CD8-positive, alpha-beta memory T cell (primary cell): ENCODE measurements around the gene PSPH. TPM values are rescaled to one million over a fixed set of nuclear protein-coding genes. Genes with fewer than 3 reads are reported as not detected.

Source experiments
- CTCF ChIA-PET: fragments of 350-600 bp; sonication (Branson Sonifier 250); formaldehyde crosslinking; loops from one replicate; lab custom pipeline; 2021; ENCODE audit warnings: antibody characterized with exemption; lab: Charles Lee
- POLR2A ChIA-PET: fragments of 350-600 bp; sonication (Branson Sonifier 250); formaldehyde crosslinking; loops from one replicate; lab custom pipeline; 2021; ENCODE audit warnings: antibody characterized with exemption; lab: Charles Lee
- DNase-seq, 5 donors: peaks; one replicate each; pipeline versions ENCODE4 v3.0.0 to v3.0.0-alpha.2; 2020 to 2022; ENCODE audit warnings: mixed read lengths in 1 of 5
- H3K27ac ChIP-seq: one replicate; pipeline ENCODE4 v1.7.0; 2013; ENCODE audit warnings: low read depth, mild to moderate bottlenecking, low read length, moderate library complexity
- H3K27me3 ChIP-seq: 2 replicates; pipeline ENCODE4 v1.7.0; 2013; ENCODE audit warnings: low read length, mild to moderate bottlenecking; ENCODE audit not compliant: insufficient read depth, poor library complexity, severe bottlenecking
- H3K36me3 ChIP-seq: 2 replicates; pipeline ENCODE4 v1.7.0; 2013; ENCODE audit warnings: mild to moderate bottlenecking, low read length, moderate library complexity; ENCODE audit not compliant: insufficient read depth
- H3K4me1 ChIP-seq: 2 replicates; pipeline ENCODE4 v1.7.0; 2013; ENCODE audit warnings: mild to moderate bottlenecking, low read length, moderate library complexity; ENCODE audit not compliant: insufficient read depth
- H3K4me3 ChIP-seq: 2 replicates; pipeline ENCODE4 v1.7.0; 2013; ENCODE audit warnings: mild to moderate bottlenecking, low read length
- H3K9me3 ChIP-seq: 2 replicates; pipeline ENCODE4 v1.7.0; 2013; ENCODE audit warnings: mild to moderate bottlenecking, low read length
- H3K27ac Mint-ChIP-seq, 8 donors: one replicate each; pipeline ENCODE4 v1.8.0; 2020 to 2021; ENCODE audit warnings: mixed read lengths in 8 of 8, mild to moderate bottlenecking in 6 of 8, inconsistent platforms in 3 of 8, moderate library complexity in 3 of 8
- H3K27me3 Mint-ChIP-seq, 2 donors: one replicate each; pipeline ENCODE4 v1.8.0; 2020 to 2021; ENCODE audit warnings: mixed read lengths in 2 of 2, mild to moderate bottlenecking in 1 of 2, moderate library complexity in 1 of 2
- H3K36me3 Mint-ChIP-seq, 3 donors: one replicate each; pipeline ENCODE4 v1.8.0; 2020 to 2021; ENCODE audit warnings: mixed read lengths in 3 of 3, inconsistent platforms in 1 of 3, mild to moderate bottlenecking in 1 of 3
- H3K4me1 Mint-ChIP-seq, 3 donors: one replicate each; pipeline ENCODE4 v1.8.0; 2020 to 2021; ENCODE audit warnings: mixed read lengths in 3 of 3, inconsistent platforms in 1 of 3, mild to moderate bottlenecking in 1 of 3
- H3K4me3 Mint-ChIP-seq, 7 donors: one replicate each; pipeline ENCODE4 v1.8.0; 2020 to 2021; ENCODE audit warnings: mixed read lengths in 7 of 7, mild to moderate bottlenecking in 6 of 7, moderate library complexity in 4 of 7, inconsistent platforms in 2 of 7
- H3K9me3 Mint-ChIP-seq, 5 donors: one replicate each; pipeline ENCODE4 v1.8.0; 2020 to 2022; ENCODE audit warnings: mixed read lengths in 5 of 5, mild to moderate bottlenecking in 3 of 5, moderate library complexity in 2 of 5, inconsistent platforms in 1 of 5
- polyA plus RNA-seq: library from polyadenylated mRNA; unstranded; fragments of 300-500 nt; fragmentation: Illumina TruSeq; gene quantifications from one replicate; pipeline ENCODE4 v1.2.3, GENCODE V29; 2021
- total RNA-seq, 2 experiments: library from RNA; stranded (reverse); gene quantifications; one replicate each; pipeline ENCODE4 v1.2.3, GENCODE V29; 2021

Gene PSPH
- total and polyA plus RNA-seq, 3 experiments from 2014 or later = 3.9 to 26.7 (median 26.7) TPM

GRCh38 chr7:55965805-55966421, 85.3 kb downstream of the PSPH start:
- no peaks in the 10 kb centered on the region for H3K36me3 ChIP-seq
- DNase-seq = no peak
- peaks cover 36 to 65% (median 60%) of the 10 kb centered on the region in 3 donors for H3K4me1 Mint-ChIP-seq
- H3K4me3 Mint-ChIP-seq = peak overlapping the region; percentile 29 to 89 (median 72)
- no peaks in the 10 kb centered on the region for H3K27me3 ChIP-seq
- no peak overlapping the region for H3K4me3 ChIP-seq
- H3K4me1 ChIP-seq = peaks cover 10% of the 10 kb centered on the region
- POLR2A ChIA-PET = interaction anchor here (0.6 kb wide), 1 partner anchor 98 kb away, joined by 3 read pairs; the partner anchor contains the start of gene SUMF2
- peaks cover 3 to 16% (median 7%) of the 10 kb centered on the region in 3 donors for H3K36me3 Mint-ChIP-seq
- H3K9me3 ChIP-seq = no peaks in the 10 kb centered on the region
- H3K27ac Mint-ChIP-seq = peak overlapping the region in 7 of 8 donors; percentile 69 to 93 (median 83)
- H3K27ac ChIP-seq = no peak overlapping the region
- H3K9me3 Mint-ChIP-seq = no peaks in the 10 kb centered on the region
- no peaks in the 10 kb centered on the region for H3K27me3 Mint-ChIP-seq
- CTCF ChIA-PET = interaction anchor here (1.0 to 1.6 kb wide), 2 partner anchors 13 to 320 kb away, joined by 3 to 6 read pairs; no protein-coding TSS in a partner anchor

GRCh38 chr7:55965100-55965470, 86.2 kb downstream of the PSPH start:
- Mint-ChIP-seq H3K4me3 (peak overlapping the region; percentile 75 to 92 (median 85)), H3K27ac (peak overlapping the region; percentile 69 to 96 (median 92)), H3K36me3 (peaks cover 0 to 13% (median 4%) of the 10 kb centered on the region in 3 donors), H3K9me3 (no peaks in the 10 kb centered on the region), H3K27me3 (no peaks in the 10 kb centered on the region), H3K4me1 (peaks cover 31 to 58% (median 54%) of the 10 kb centered on the region in 3 donors)
- ChIA-PET POLR2A (interaction anchor here (0.5 to 1.4 kb wide), 4 partner anchors 110 to 599 kb away, joined by 3 to 6 read pairs (median 4); partner anchors contain the start of gene CHCHD2), CTCF (interaction anchor here (0.7 to 2.1 kb wide), 11 partner anchors 11 to 592 kb away, joined by 3 to 10 read pairs (median 4); partner anchors contain the start of gene MRPS17)
- Histone ChIP-seq H3K27me3 (no peaks in the 10 kb centered on the region), H3K4me1 (peaks cover 10% of the 10 kb centered on the region), H3K9me3 (no peaks in the 10 kb centered on the region), H3K4me3 (peak overlapping the region; percentile 61), H3K27ac (peak overlapping the region; percentile 81), H3K36me3 (no peaks in the 10 kb centered on the region)
- DNase-seq = no peak

- peak within 1 kb of the TSS; percentile 81 to 92 (median 85) for H3K4me3 Mint-ChIP-seq
- H3K9me3 Mint-ChIP-seq = no peaks in the 10 kb centered on the region
- peaks cover 28 to 52% (median 50%) of the 10 kb centered on the region in 3 donors for H3K4me1 Mint-ChIP-seq
- peak; percentile 49 to 68 (median 63) for DNase-seq
- H3K36me3 Mint-ChIP-seq = peaks cover 0 to 10% (median 1%) of the 10 kb centered on the region in 3 donors
- peak within 1 kb of the TSS; percentile 69 to 96 (median 92) for H3K27ac Mint-ChIP-seq
- peak within 1 kb of the TSS; percentile 81 for H3K27ac ChIP-seq
- H3K27me3 Mint-ChIP-seq = no peaks in the 10 kb centered on the region
- H3K36me3 ChIP-seq = no peaks in the 10 kb centered on the region
- ChIA-PET POLR2A (interaction anchor here (0.6 to 1.4 kb wide), 4 partner anchors 13 to 599 kb away, joined by 3 to 6 read pairs (median 4); partner anchors contain the start of genes CHCHD2 and MRPS17), CTCF (interaction anchor here (0.6 to 2.1 kb wide), 17 partner anchors 9 to 591 kb away, joined by 3 to 10 read pairs (median 3); partner anchors contain the start of gene MRPS17)
- no peaks in the 10 kb centered on the region for H3K27me3 ChIP-seq
- H3K4me3 ChIP-seq = peak within 1 kb of the TSS; percentile 63
- no peaks in the 10 kb centered on the region for H3K9me3 ChIP-seq
- H3K4me1 ChIP-seq = peaks cover 10% of the 10 kb centered on the region
These were observed 86.8 kb downstream of the PSPH start, which contains the start of gene NIPSNAP2 for GRCh38 chr7:55964261-55965099. NIPSNAP2 (plus strand) TSS chr7:55964585; CDS start chr7:55964610, 25 bp downstream.

- peak overlapping the region; percentile 63 for H3K4me3 ChIP-seq
These were observed 87.6 kb downstream of the PSPH start for GRCh38 chr7:55963584-55964168.

GRCh38 chr7:55962014-55962413, 89.2 kb downstream of the PSPH start:
- no peaks in the 10 kb centered on the region for H3K27me3 ChIP-seq
- Mint-ChIP-seq H3K9me3 (no peaks in the 10 kb centered on the region), H3K4me1 (peaks cover 17 to 35% (median 34%) of the 10 kb centered on the region in 3 donors), H3K4me3 (peak overlapping the region in 5 of 7 donors; percentile 24 to 78 (median 58)), H3K27me3 (no peaks in the 10 kb centered on the region), H3K27ac (peak overlapping the region in 4 of 8 donors; percentile 22 to 71 (median 50)), H3K36me3 (peaks cover 1 to 6% (median 5%) of the 10 kb centered on the region in 3 donors)
- no peaks in the 10 kb centered on the region for H3K36me3 ChIP-seq
- no peak overlapping the region for H3K4me3 ChIP-seq
- H3K9me3 ChIP-seq = no peaks in the 10 kb centered on the region
- ChIA-PET POLR2A (no interaction called here), CTCF (interaction anchor here (1.5 kb wide), 1 partner anchor 320 kb away, joined by 5 read pairs; no protein-coding TSS in a partner anchor)
- H3K4me1 ChIP-seq = peaks cover 10% of the 10 kb centered on the region
- H3K27ac ChIP-seq = no peak overlapping the region
- no peak for DNase-seq

More at GRCh38 chr7:55963584-55964168, 87.6 kb downstream of the PSPH start:
- no peaks in the 10 kb centered on the region for H3K36me3 ChIP-seq
- no peak for DNase-seq
- H3K9me3 ChIP-seq = no peaks in the 10 kb centered on the region
- peak overlapping the region; percentile 71 to 90 (median 78) for H3K4me3 Mint-ChIP-seq
- POLR2A ChIA-PET = interaction anchor here (1.0 to 1.4 kb wide), 2 partner anchors 12 to 111 kb away, joined by 3 to 4 read pairs; partner anchors contain the start of gene MRPS17
- peak overlapping the region; percentile 64 for H3K27ac ChIP-seq
- H3K36me3 Mint-ChIP-seq = peaks cover 0 to 5% (median 1%) of the 10 kb centered on the region in 3 donors
- peaks cover 10% of the 10 kb centered on the region for H3K4me1 ChIP-seq
- H3K27me3 Mint-ChIP-seq = no peaks in the 10 kb centered on the region
- CTCF ChIA-PET = interaction anchor here (0.6 to 2.1 kb wide), 11 partner anchors 9 to 590 kb away, joined by 3 to 10 read pairs (median 3); no protein-coding TSS in a partner anchor
- H3K4me1 Mint-ChIP-seq = peaks cover 22 to 44% (median 42%) of the 10 kb centered on the region in 3 donors
- H3K9me3 Mint-ChIP-seq = no peaks in the 10 kb centered on the region
- H3K27me3 ChIP-seq = no peaks in the 10 kb centered on the region
- H3K27ac Mint-ChIP-seq = peak overlapping the region; percentile 33 to 92 (median 82)

Other genes with a start within 250 kb of the PSPH start
- gene SEPTIN14, start 188.7 kb downstream of the PSPH start, total RNA-seq = not detected
- not detected for gene SEPTIN14, start 188.7 kb downstream of the PSPH start, polyA plus RNA-seq
- 1 to 10 TPM; 1.4 TPM for gene ZNF713, start 164.0 kb downstream of the PSPH start, total RNA-seq
- gene ZNF713, start 164.0 kb downstream of the PSPH start, polyA plus RNA-seq = 0.69 TPM
- gene MRPS17, start 99.6 kb downstream of the PSPH start, total RNA-seq = 10 to 100 TPM; 34.3 to 35.5 TPM
- gene MRPS17, start 99.6 kb downstream of the PSPH start, polyA plus RNA-seq = 19.0 TPM
- gene NIPSNAP2, start 86.9 kb downstream of the PSPH start, total RNA-seq = 10 to 100 TPM; 42.2 to 46.5 TPM
- gene NIPSNAP2, start 86.9 kb downstream of the PSPH start, polyA plus RNA-seq = 36.4 TPM
- gene CCT6A, start 321 bp upstream of the PSPH start, total RNA-seq = 100 to 1,000 TPM; 348 to 361 TPM
- 93.3 TPM for gene CCT6A, start 321 bp upstream of the PSPH start, polyA plus RNA-seq
- 100 to 1,000 TPM; 140 TPM for gene SUMF2, start 12.8 kb upstream of the PSPH start, total RNA-seq
- gene SUMF2, start 12.8 kb upstream of the PSPH start, polyA plus RNA-seq = 151 TPM
- 1 to 10 TPM; 1.2 TPM for gene PHKG1, start 41.5 kb upstream of the PSPH start, total RNA-seq
- gene PHKG1, start 41.5 kb upstream of the PSPH start, polyA plus RNA-seq = 0.95 TPM
- 100 to 1,000 TPM; 599 to 610 TPM for gene CHCHD2, start 55.0 kb upstream of the PSPH start, total RNA-seq
- gene CHCHD2, start 55.0 kb upstream of the PSPH start, polyA plus RNA-seq = 522 TPM
- not detected for gene NUPR2, start 65.0 kb upstream of the PSPH start, total RNA-seq
- not detected for gene NUPR2, start 65.0 kb upstream of the PSPH start, polyA plus RNA-seq